ENCODE data around the gene MRPL52. TPM values are rescaled to one million over a fixed set of nuclear protein-coding genes. Genes with fewer than 3 reads are reported as not detected.
"Not testable (repeated sequence)": the region's sequence is repeated elsewhere in the genome, so short reads cannot be mapped to it uniquely, and the experiment has no call there.

Gene MRPL52
- total RNA-seq, 1 donor from 2014 or later, result 196 TPM

- H3K27me3 Mint-ChIP-seq (ENCODE audit: insufficient read depth), result peaks cover 16% of the 10 kb centered on the region
- no peak for DNase-seq (ENCODE audit: low spot score)
- H3K4me1 Mint-ChIP-seq (ENCODE audit: low read depth), result no peaks in the 10 kb centered on the region
- H3K27ac Mint-ChIP-seq, result no peak overlapping the region
- H3K4me3 Mint-ChIP-seq, result no peak overlapping the region
- intact Hi-C loops (cut with micrococcal nuclease), result no loop called here
- H3K9me3 Mint-ChIP-seq, result no peaks in the 10 kb centered on the region
- no peaks in the 10 kb centered on the region for H3K36me3 Mint-ChIP-seq (ENCODE audit: low read depth)
These were observed 31.2 kb upstream of the MRPL52 start for GRCh38 chr14:22798528-22798927.

- H3K4me1 Mint-ChIP-seq (ENCODE audit: low read depth), result no peaks in the 10 kb centered on the region
- H3K27ac Mint-ChIP-seq, result no peak overlapping the region
- intact Hi-C loops (cut with micrococcal nuclease), result no loop called here
- no peaks in the 10 kb centered on the region for H3K9me3 Mint-ChIP-seq
- peaks cover 23% of the 10 kb centered on the region for H3K27me3 Mint-ChIP-seq (ENCODE audit: insufficient read depth)
- H3K4me3 Mint-ChIP-seq, result no peak overlapping the region
- no peaks in the 10 kb centered on the region for H3K36me3 Mint-ChIP-seq (ENCODE audit: low read depth)
- no peak for DNase-seq (ENCODE audit: low spot score)
These were observed 29.3 kb upstream of the MRPL52 start for GRCh38 chr14:22800346-22800745.

- Mint-ChIP-seq H3K36me3 (ENCODE audit: low read depth) (no peaks in the 10 kb centered on the region), H3K4me3 (no peak overlapping the region), H3K27ac (no peak overlapping the region), H3K27me3 (ENCODE audit: insufficient read depth) (peaks cover 16% of the 10 kb centered on the region), H3K9me3 (no peaks in the 10 kb centered on the region), H3K4me1 (ENCODE audit: low read depth) (no peaks in the 10 kb centered on the region)
- DNase-seq (ENCODE audit: low spot score), result no peak
- intact Hi-C loops (cut with micrococcal nuclease), result no loop called here
These were observed 28.0 kb upstream of the MRPL52 start for GRCh38 chr14:22801716-22802115.

- H3K9me3 Mint-ChIP-seq, result no peaks in the 10 kb centered on the region
These were observed 26.6 kb upstream of the MRPL52 start for GRCh38 chr14:22802860-22803686.

GRCh38 chr14:22803687-22803974 lies 26.1 kb upstream of the MRPL52 start:
- Mint-ChIP-seq H3K27me3 (ENCODE audit: insufficient read depth) (peaks cover 15% of the 10 kb centered on the region), H3K36me3 (ENCODE audit: low read depth) (no peaks in the 10 kb centered on the region), H3K4me1 (ENCODE audit: low read depth) (no peaks in the 10 kb centered on the region), H3K9me3 (no peaks in the 10 kb centered on the region), H3K27ac (no peak overlapping the region), H3K4me3 (no peak overlapping the region)
- no peak for DNase-seq (ENCODE audit: low spot score)
- intact Hi-C loops (cut with micrococcal nuclease), result no loop called here

More at GRCh38 chr14:22802860-22803686, 26.6 kb upstream of the MRPL52 start:
- Mint-ChIP-seq H3K4me3 (no peak overlapping the region), H3K27me3 (ENCODE audit: insufficient read depth) (peaks cover 15% of the 10 kb centered on the region), H3K27ac (no peak overlapping the region), H3K4me1 (ENCODE audit: low read depth) (no peaks in the 10 kb centered on the region), H3K36me3 (ENCODE audit: low read depth) (no peaks in the 10 kb centered on the region)
- intact Hi-C loops (cut with micrococcal nuclease), result no loop called here
- no peak for DNase-seq (ENCODE audit: low spot score)

GRCh38 chr14:22805235-22805634 lies 24.5 kb upstream of the MRPL52 start:
- H3K27ac Mint-ChIP-seq; H3K4me1 Mint-ChIP-seq (ENCODE audit: low read depth); H3K36me3 Mint-ChIP-seq (ENCODE audit: low read depth); intact Hi-C loops (cut with micrococcal nuclease); H3K4me3 Mint-ChIP-seq; H3K9me3 Mint-ChIP-seq; DNase-seq (ENCODE audit: low spot score): not testable (repeated sequence)
- H3K27me3 Mint-ChIP-seq (ENCODE audit: insufficient read depth), result peaks cover 14% of the 10 kb centered on the region

GRCh38 chr14:22807432-22808087 lies 22.1 kb upstream of the MRPL52 start:
- Mint-ChIP-seq H3K27me3 (ENCODE audit: insufficient read depth) (peaks cover 17% of the 10 kb centered on the region), H3K27ac (no peak overlapping the region), H3K9me3 (no peaks in the 10 kb centered on the region), H3K4me1 (ENCODE audit: low read depth) (peaks cover 5% of the 10 kb centered on the region), H3K4me3 (no peak overlapping the region), H3K36me3 (ENCODE audit: low read depth) (no peaks in the 10 kb centered on the region)
- no peak for DNase-seq (ENCODE audit: low spot score)
- intact Hi-C loops (cut with micrococcal nuclease), result no loop called here

- no peak overlapping the region for H3K4me3 Mint-ChIP-seq
- no peak overlapping the region for H3K27ac Mint-ChIP-seq
- no peaks in the 10 kb centered on the region for H3K36me3 Mint-ChIP-seq (ENCODE audit: low read depth)
- intact Hi-C loops (cut with micrococcal nuclease), result no loop called here
- H3K4me1 Mint-ChIP-seq (ENCODE audit: low read depth), result peaks cover 5% of the 10 kb centered on the region
- H3K27me3 Mint-ChIP-seq (ENCODE audit: insufficient read depth), result peaks cover 13% of the 10 kb centered on the region
- DNase-seq (ENCODE audit: low spot score), result no peak
- H3K9me3 Mint-ChIP-seq, result no peaks in the 10 kb centered on the region
These were observed 21.1 kb upstream of the MRPL52 start for GRCh38 chr14:22808388-22809209.

- Mint-ChIP-seq H3K9me3 (no peaks in the 10 kb centered on the region), H3K4me1 (ENCODE audit: low read depth) (peaks cover 13% of the 10 kb centered on the region), H3K27ac (no peak overlapping the region), H3K27me3 (ENCODE audit: insufficient read depth) (peaks cover 5% of the 10 kb centered on the region), H3K4me3 (no peak overlapping the region), H3K36me3 (ENCODE audit: low read depth) (no peaks in the 10 kb centered on the region)
- no peak for DNase-seq (ENCODE audit: low spot score)
- intact Hi-C loops (cut with micrococcal nuclease), result loop anchor here (10.0 kb wide), 2 partner anchors 97 to 157 kb away; no protein-coding TSS in a partner anchor
These were observed 18.0 kb upstream of the MRPL52 start for GRCh38 chr14:22811722-22812121.

GRCh38 chr14:22812744-22813143 lies 16.9 kb upstream of the MRPL52 start:
- intact Hi-C loops (cut with micrococcal nuclease), result loop anchor here (10.0 kb wide), 2 partner anchors 98 to 158 kb away; no protein-coding TSS in a partner anchor
- Mint-ChIP-seq H3K4me3 (no peak overlapping the region), H3K36me3 (ENCODE audit: low read depth) (no peaks in the 10 kb centered on the region), H3K4me1 (ENCODE audit: low read depth) (peaks cover 13% of the 10 kb centered on the region), H3K27ac (no peak overlapping the region), H3K9me3 (no peaks in the 10 kb centered on the region), H3K27me3 (ENCODE audit: insufficient read depth) (peaks cover 5% of the 10 kb centered on the region)
- no peak for DNase-seq (ENCODE audit: low spot score)

- no peaks in the 10 kb centered on the region for H3K36me3 Mint-ChIP-seq (ENCODE audit: low read depth)
- no peaks in the 10 kb centered on the region for H3K9me3 Mint-ChIP-seq
- no peak overlapping the region for H3K27ac Mint-ChIP-seq
- no peak for DNase-seq (ENCODE audit: low spot score)
- intact Hi-C loops (cut with micrococcal nuclease), result loop anchor here (10.0 kb wide), 2 partner anchors 98 to 158 kb away; no protein-coding TSS in a partner anchor
- H3K4me1 Mint-ChIP-seq (ENCODE audit: low read depth), result peaks cover 13% of the 10 kb centered on the region
- H3K27me3 Mint-ChIP-seq (ENCODE audit: insufficient read depth), result peaks cover 6% of the 10 kb centered on the region
- H3K4me3 Mint-ChIP-seq, result no peak overlapping the region
These were observed 16.5 kb upstream of the MRPL52 start for GRCh38 chr14:22813145-22813544.

- H3K36me3 Mint-ChIP-seq (ENCODE audit: low read depth), result no peaks in the 10 kb centered on the region
- peaks cover 7% of the 10 kb centered on the region for H3K27me3 Mint-ChIP-seq (ENCODE audit: insufficient read depth)
- no peak for DNase-seq (ENCODE audit: low spot score)
- intact Hi-C loops (cut with micrococcal nuclease), result loop anchor here (10.0 kb wide), 2 partner anchors 100 to 160 kb away; no protein-coding TSS in a partner anchor
- H3K9me3 Mint-ChIP-seq, result no peaks in the 10 kb centered on the region
- no peak overlapping the region for H3K4me3 Mint-ChIP-seq
- H3K4me1 Mint-ChIP-seq (ENCODE audit: low read depth), result peaks cover 18% of the 10 kb centered on the region
- no peak overlapping the region for H3K27ac Mint-ChIP-seq
These were observed 15.3 kb upstream of the MRPL52 start for GRCh38 chr14:22814373-22814772.

Data from activated T-helper 1 cell treated with anti-CD3 and anti-CD28 coated beads, Interleukin-12 subunit alpha, Interleukin-12 subunit beta, Interleukin-2, Interleukin-4 antibody, amounts not matched to agents 30 ng/mL and 10 ng/mL and 1 ng/mL, durations not matched to agents 14 hours and 24 hours and 36 hours (primary cell).